A673 (cell line): ENCODE data around the gene MED14.

Source experiments
- CTCF ChIP-seq: fragments of 300-800, 200-600 bp; sonication (generic); conservative IDR thresholded peaks from 2 replicates; pipeline ENCODE4 v1.5.1; 2017; ENCODE audit warnings: low read depth, mild to moderate bottlenecking, antibody characterized with exemption, low read length, moderate library complexity, mixed read lengths
- EZH2 ChIP-seq: fragments of 200-600 bp; sonication (generic); IDR thresholded peaks from 2 replicates; pipeline ENCODE4 v1.6.1; 2017; ENCODE audit warnings: borderline replicate concordance, low read depth, mild to moderate bottlenecking, mixed read lengths, antibody characterized with exemption, low read length; ENCODE audit not compliant: poor library complexity, severe bottlenecking

- TF ChIP-seq CTCF (no peak), EZH2 (no peak)
Measured at GRCh38 chrX:40720792-40721191, 14.6 kb downstream of the MED14 start.
